Measurements from ENCODE around the gene WNT2.

The WNT2 gene

DNA sequence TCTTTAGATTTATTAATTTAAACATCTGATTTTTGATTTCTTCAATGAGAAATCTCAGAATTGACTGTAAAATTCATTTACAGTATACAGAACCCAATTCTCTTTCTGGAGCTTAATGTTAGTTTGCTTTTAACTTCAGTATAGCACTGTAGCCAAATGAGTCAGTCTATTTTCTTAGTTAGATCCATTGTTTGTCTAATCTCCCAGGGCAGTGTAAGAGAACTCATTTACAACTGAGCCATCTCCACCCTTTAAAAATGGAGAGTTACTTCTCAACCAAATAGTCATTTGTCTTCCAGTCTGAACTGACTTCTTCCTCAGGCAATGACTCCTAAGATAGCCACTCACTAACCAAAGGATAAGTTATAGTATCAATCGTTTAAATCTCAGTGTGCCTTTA lies 3.0 kb upstream of the WNT2 start:
- Histone ChIP-seq H3K4me2 (ENCODE audit: low read depth, low read length, poor library complexity, severe bottlenecking) (no peak overlapping the region), H3F3A (ENCODE audit: low read depth) (no peaks in the 10 kb centered on the region), H4K20me1 (ENCODE audit: insufficient read depth, low read length, poor library complexity, severe bottlenecking) (no peaks in the 10 kb centered on the region), H3K79me2 (ENCODE audit: insufficient read depth, low read length) (no peaks in the 10 kb centered on the region), H2AFZ (ENCODE audit: low read length) (no peak overlapping the region), H3K9ac (ENCODE audit: low read depth, low read length, poor library complexity, severe bottlenecking) (no peak overlapping the region), H3K4me1 (ENCODE audit: insufficient read depth, low read length, poor library complexity, severe bottlenecking) (no peaks in the 10 kb centered on the region), H3K9me3 (ENCODE audit: insufficient read depth, low read depth, low read length) (no peaks in the 10 kb centered on the region), H3K36me3 (ENCODE audit: insufficient read depth, low read length) (no peaks in the 10 kb centered on the region), H3K4me3 (ENCODE audit: low read length, poor library complexity, severe bottlenecking) (no peak overlapping the region), H3K27me3 (ENCODE audit: insufficient read depth, low read length, poor library complexity, severe bottlenecking) (no peaks in the 10 kb centered on the region), H3K9me2 (replicated peaks; ENCODE audit: low read depth, low read length) (no peaks in the 10 kb centered on the region)
- TF ChIP-seq EZH2phosphoT487 (IDR thresholded peaks at IDR 0.05; ENCODE audit: borderline replicate concordance): no peak
- TF ChIP-seq, protein P1, sequence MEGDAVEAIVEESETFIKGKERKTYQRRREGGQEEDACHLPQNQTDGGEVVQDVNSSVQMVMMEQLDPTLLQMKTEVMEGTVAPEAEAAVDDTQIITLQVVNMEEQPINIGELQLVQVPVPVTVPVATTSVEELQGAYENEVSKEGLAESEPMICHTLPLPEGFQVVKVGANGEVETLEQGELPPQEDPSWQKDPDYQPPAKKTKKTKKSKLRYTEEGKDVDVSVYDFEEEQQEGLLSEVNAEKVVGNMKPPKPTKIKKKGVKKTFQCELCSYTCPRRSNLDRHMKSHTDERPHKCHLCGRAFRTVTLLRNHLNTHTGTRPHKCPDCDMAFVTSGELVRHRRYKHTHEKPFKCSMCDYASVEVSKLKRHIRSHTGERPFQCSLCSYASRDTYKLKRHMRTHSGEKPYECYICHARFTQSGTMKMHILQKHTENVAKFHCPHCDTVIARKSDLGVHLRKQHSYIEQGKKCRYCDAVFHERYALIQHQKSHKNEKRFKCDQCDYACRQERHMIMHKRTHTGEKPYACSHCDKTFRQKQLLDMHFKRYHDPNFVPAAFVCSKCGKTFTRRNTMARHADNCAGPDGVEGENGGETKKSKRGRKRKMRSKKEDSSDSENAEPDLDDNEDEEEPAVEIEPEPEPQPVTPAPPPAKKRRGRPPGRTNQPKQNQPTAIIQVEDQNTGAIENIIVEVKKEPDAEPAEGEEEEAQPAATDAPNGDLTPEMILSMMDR (conservative IDR thresholded peaks at IDR 0.05; ENCODE audit: low read length): no peak

DNA sequence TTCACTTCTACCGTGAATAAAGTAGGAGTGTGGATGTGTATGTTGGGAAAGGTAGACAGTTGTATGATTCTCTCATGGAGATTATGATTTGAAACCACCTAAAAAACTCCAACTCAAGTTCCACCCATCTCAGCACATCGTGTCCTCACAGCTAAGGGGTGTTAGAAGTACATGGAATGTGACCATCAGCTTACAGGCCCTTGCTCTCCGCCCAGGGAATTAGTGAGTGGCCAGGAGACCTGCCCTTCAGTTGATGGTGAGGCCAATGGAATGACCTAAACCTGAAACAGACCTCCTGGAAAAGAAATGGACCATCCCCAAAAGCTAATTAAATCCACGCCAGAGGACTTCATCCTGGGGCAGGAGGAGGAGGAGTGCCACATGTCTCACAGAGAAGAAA lies 2.1 kb upstream of the WNT2 start:
- Histone ChIP-seq H3K9me3 (ENCODE audit: insufficient read depth, low read depth, low read length) (no peaks in the 10 kb centered on the region), H3K9ac (ENCODE audit: low read depth, low read length, poor library complexity, severe bottlenecking) (no peak overlapping the region), H3K4me1 (ENCODE audit: insufficient read depth, low read length, poor library complexity, severe bottlenecking) (no peaks in the 10 kb centered on the region), H3K27me3 (ENCODE audit: insufficient read depth, low read length, poor library complexity, severe bottlenecking) (no peaks in the 10 kb centered on the region), H4K20me1 (ENCODE audit: insufficient read depth, low read length, poor library complexity, severe bottlenecking) (no peaks in the 10 kb centered on the region), H2AFZ (ENCODE audit: low read length) (no peak overlapping the region), H3K4me2 (ENCODE audit: low read depth, low read length, poor library complexity, severe bottlenecking) (no peak overlapping the region), H3K9me2 (replicated peaks; ENCODE audit: low read depth, low read length) (no peaks in the 10 kb centered on the region), H3K36me3 (ENCODE audit: insufficient read depth, low read length) (no peaks in the 10 kb centered on the region), H3K4me3 (ENCODE audit: low read length, poor library complexity, severe bottlenecking) (no peak overlapping the region), H3K79me2 (ENCODE audit: insufficient read depth, low read length) (no peaks in the 10 kb centered on the region), H3F3A (ENCODE audit: low read depth) (no peaks in the 10 kb centered on the region)
- no peak for TF ChIP-seq EZH2phosphoT487 (IDR thresholded peaks at IDR 0.05; ENCODE audit: borderline replicate concordance)
- TF ChIP-seq, protein P1 (conservative IDR thresholded peaks at IDR 0.05; ENCODE audit: low read length): no peak

DNA sequence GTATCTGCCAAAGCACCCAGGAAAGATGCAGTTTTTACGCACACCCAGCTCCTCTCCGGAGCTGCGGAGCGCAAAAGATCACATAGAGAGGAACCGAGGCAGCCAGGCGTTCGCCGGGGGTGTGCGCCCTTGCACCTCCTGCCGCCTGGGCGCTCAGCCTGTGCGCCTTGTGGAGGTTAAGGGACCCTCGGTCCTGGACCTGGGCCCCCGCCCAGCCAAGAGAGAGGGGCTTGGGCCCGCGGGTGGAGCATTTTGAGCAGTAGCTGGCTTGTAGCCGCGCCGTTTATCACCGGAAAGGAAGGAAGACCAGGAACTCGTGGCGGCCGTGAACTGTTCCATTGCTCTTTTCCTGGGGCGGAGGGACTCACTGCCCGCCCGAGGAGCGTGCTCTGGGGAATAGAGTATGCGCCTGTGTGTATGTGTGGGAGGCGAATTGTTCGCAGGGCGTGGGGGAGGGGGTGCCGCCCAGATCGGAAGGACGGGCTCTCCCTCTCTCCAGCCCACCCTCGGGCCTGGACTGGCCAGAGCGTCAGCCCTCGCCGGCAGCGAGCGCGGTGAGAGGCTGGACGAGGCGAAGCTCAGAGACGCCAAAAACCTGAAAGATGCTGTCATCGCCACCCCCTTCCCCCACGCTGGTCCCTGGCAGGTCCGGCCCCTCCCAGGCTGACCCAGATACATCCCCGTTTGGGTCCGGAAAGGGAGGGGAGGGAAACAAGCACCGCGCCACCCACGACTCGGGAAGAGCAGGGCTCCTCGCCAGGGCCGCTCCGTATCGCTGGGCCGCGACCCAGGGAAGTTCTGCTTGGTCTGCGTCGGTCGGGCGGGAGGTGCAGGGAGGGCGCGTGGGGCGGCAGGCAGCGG lies 1.2 kb upstream of the WNT2 start:
- Histone ChIP-seq H3F3A (ENCODE audit: low read depth) (no peaks in the 10 kb centered on the region), H3K27me3 (ENCODE audit: insufficient read depth, low read length, poor library complexity, severe bottlenecking) (no peaks in the 10 kb centered on the region), H2AFZ (ENCODE audit: low read length) (no peak overlapping the region), H4K20me1 (ENCODE audit: insufficient read depth, low read length, poor library complexity, severe bottlenecking) (no peaks in the 10 kb centered on the region), H3K79me2 (ENCODE audit: insufficient read depth, low read length) (no peaks in the 10 kb centered on the region), H3K4me3 (ENCODE audit: low read length, poor library complexity, severe bottlenecking) (no peak overlapping the region), H3K4me1 (ENCODE audit: insufficient read depth, low read length, poor library complexity, severe bottlenecking) (no peaks in the 10 kb centered on the region), H3K9ac (ENCODE audit: low read depth, low read length, poor library complexity, severe bottlenecking) (no peak overlapping the region), H3K36me3 (ENCODE audit: insufficient read depth, low read length) (no peaks in the 10 kb centered on the region), H3K4me2 (ENCODE audit: low read depth, low read length, poor library complexity, severe bottlenecking) (no peak overlapping the region), H3K9me2 (replicated peaks; ENCODE audit: low read depth, low read length) (no peaks in the 10 kb centered on the region), H3K9me3 (ENCODE audit: insufficient read depth, low read depth, low read length) (no peaks in the 10 kb centered on the region)
- TF ChIP-seq, protein P1 (conservative IDR thresholded peaks at IDR 0.05; ENCODE audit: low read length): no peak
- no peak for TF ChIP-seq EZH2phosphoT487 (IDR thresholded peaks at IDR 0.05; ENCODE audit: borderline replicate concordance)

All from Loucy (cell line).